MM.1S (cell line): Measurements from ENCODE around the gene C9orf57.

Experiments used
- DNase-seq: peaks from one replicate; pipeline ENCODE4 v3.0.0-alpha.2; 2015
- H2AFZ ChIP-seq: fragments of 300-600 bp; sonication (generic); 2 replicates; pipeline ENCODE4 v1.6.0; 2016; ENCODE audit warnings: antibody characterized with exemption, low read length
- H3F3A ChIP-seq: fragments of 300-600 bp; sonication (generic); 2 replicates; pipeline ENCODE4 v1.6.1; 2016; ENCODE audit warnings: mild to moderate bottlenecking, antibody characterized with exemption, low read length, moderate library complexity, mixed read lengths; ENCODE audit not compliant: insufficient read depth
- H3K27ac ChIP-seq: fragments of 300-600 bp; sonication (generic); 2 replicates; pipeline ENCODE4 v1.5.1; 2016; ENCODE audit warnings: mild to moderate bottlenecking, low read length
- H3K27me3 ChIP-seq: fragments of 300-600 bp; sonication (generic); replicated peaks from 2 replicates; pipeline ENCODE4 v1.6.0; 2016; ENCODE audit warnings: low read length; ENCODE audit not compliant: insufficient read depth
- H3K36me3 ChIP-seq: fragments of 300-600 bp; sonication (generic); replicated peaks from 2 replicates; pipeline ENCODE4 v1.6.1; 2016; ENCODE audit warnings: mild to moderate bottlenecking, low read length, mixed read lengths; ENCODE audit not compliant: insufficient read depth
- H3K4me1 ChIP-seq: fragments of 300-600 bp; sonication (generic); 2 replicates; pipeline ENCODE4 v1.6.1; 2016; ENCODE audit warnings: low read length, mixed read lengths
- H3K4me2 ChIP-seq: fragments of 300-600 bp; sonication (generic); 2 replicates; pipeline ENCODE4 v1.6.0; 2016; ENCODE audit warnings: low read depth, low read length
- H3K4me3 ChIP-seq: fragments of 300-600 bp; sonication (generic); 2 replicates; pipeline ENCODE4 v1.5.1; 2016; ENCODE audit warnings: low read length, mixed read lengths
- H3K79me2 ChIP-seq: fragments of 300-600 bp; sonication (generic); 2 replicates; pipeline ENCODE4 v1.6.1; 2016; ENCODE audit warnings: mixed run types, low read length, mixed read lengths
- H3K9ac ChIP-seq: fragments of 300-600 bp; sonication (generic); 2 replicates; pipeline ENCODE4 v1.6.1; 2016; ENCODE audit warnings: low read length, mixed read lengths
- H3K9me2 ChIP-seq: fragments of 300-600 bp; sonication (generic); replicated peaks from 2 replicates; pipeline ENCODE4 v1.6.1; 2016; ENCODE audit warnings: mild to moderate bottlenecking, low read length, mixed read lengths; ENCODE audit not compliant: insufficient read depth
- H3K9me3 ChIP-seq: fragments of 300-600 bp; sonication (generic); replicated peaks from 2 replicates; pipeline ENCODE4 v1.6.1; 2016; ENCODE audit warnings: mild to moderate bottlenecking, low read length, mixed read lengths; ENCODE audit not compliant: insufficient read depth
- H4K20me1 ChIP-seq: fragments of 300-600 bp; sonication (generic); 2 replicates; pipeline ENCODE4 v1.6.1; 2016; ENCODE audit warnings: mild to moderate bottlenecking, low read length, moderate library complexity, mixed read lengths; ENCODE audit not compliant: insufficient read depth
- CTCF ChIP-seq: fragments of 300-600 bp; sonication (generic); IDR thresholded peaks from 2 replicates; pipeline ENCODE4 v1.5.1; 2016; ENCODE audit warnings: antibody characterized with exemption, low read length, mixed read lengths
- EZH2 ChIP-seq: fragments of 300-600 bp; sonication (generic); optimal IDR thresholded peaks from 2 replicates; pipeline ENCODE3; 2017; ENCODE audit warnings: low read depth, mild to moderate bottlenecking, antibody characterized with exemption, low read length, mixed read lengths
- EZH2phosphoT487 ChIP-seq: fragments of 300-600 bp; sonication (generic); IDR thresholded peaks from 2 replicates; pipeline ENCODE4 v1.6.1; 2018; ENCODE audit warnings: antibody characterized with exemption, low read length

The C9orf57 gene

GRCh38 chr9:72044095-72044494 is 16.3 kb downstream of the C9orf57 start:
- H4K20me1 ChIP-seq, result no peaks in the 10 kb centered on the region
- H3K9ac ChIP-seq, result no peak overlapping the region
- H2AFZ ChIP-seq, result no peak overlapping the region
- H3K79me2 ChIP-seq, result no peaks in the 10 kb centered on the region
- H3K4me2 ChIP-seq, result no peak overlapping the region
- H3F3A ChIP-seq, result no peaks in the 10 kb centered on the region
- no peak overlapping the region for H3K27ac ChIP-seq
- no peaks in the 10 kb centered on the region for H3K27me3 ChIP-seq
- 0 out of 2 replicates have a peak, but pooled peaks cover 6% of the 10 kb centered on the region for H3K4me1 ChIP-seq
- no peak for DNase-seq
- TF ChIP-seq CTCF (no peak), EZH2 (no peak), EZH2phosphoT487 (no peak)
- H3K36me3 ChIP-seq, result no peaks in the 10 kb centered on the region
- no peak overlapping the region for H3K4me3 ChIP-seq
- no peaks in the 10 kb centered on the region for H3K9me2 ChIP-seq
- no peaks in the 10 kb centered on the region for H3K9me3 ChIP-seq

GRCh38 chr9:72043576-72043975 is 16.8 kb downstream of the C9orf57 start:
- H2AFZ ChIP-seq, result no peak overlapping the region
- H3K9me2 ChIP-seq, result no peaks in the 10 kb centered on the region
- H3K4me1 ChIP-seq, result 0 out of 2 replicates have a peak, but pooled peaks cover 7% of the 10 kb centered on the region
- H3K9ac ChIP-seq, result no peak overlapping the region
- no peaks in the 10 kb centered on the region for H3K79me2 ChIP-seq
- no peaks in the 10 kb centered on the region for H3F3A ChIP-seq
- no peak for DNase-seq
- TF ChIP-seq EZH2, result no peak
- no peak for TF ChIP-seq EZH2phosphoT487
- no peak for TF ChIP-seq CTCF
- H3K4me3 ChIP-seq, result no peak overlapping the region
- no peaks in the 10 kb centered on the region for H3K36me3 ChIP-seq
- H3K27me3 ChIP-seq, result no peaks in the 10 kb centered on the region
- H4K20me1 ChIP-seq, result no peaks in the 10 kb centered on the region
- H3K9me3 ChIP-seq, result no peaks in the 10 kb centered on the region
- H3K27ac ChIP-seq, result no peak overlapping the region
- H3K4me2 ChIP-seq, result no peak overlapping the region

GRCh38 chr9:72042928-72043327 is 17.5 kb downstream of the C9orf57 start:
- 0 out of 2 replicates have a peak, but pooled peaks cover 7% of the 10 kb centered on the region for H3K4me1 ChIP-seq
- no peaks in the 10 kb centered on the region for H3K9me2 ChIP-seq
- H3K9me3 ChIP-seq, result no peaks in the 10 kb centered on the region
- H4K20me1 ChIP-seq, result no peaks in the 10 kb centered on the region
- H3K27me3 ChIP-seq, result no peaks in the 10 kb centered on the region
- H3K27ac ChIP-seq, result no peak overlapping the region
- H3K9ac ChIP-seq, result no peak overlapping the region
- no peak for TF ChIP-seq EZH2
- TF ChIP-seq EZH2phosphoT487, result no peak
- TF ChIP-seq CTCF, result no peak
- no peak for DNase-seq
- H3K4me3 ChIP-seq, result no peak overlapping the region
- H3K4me2 ChIP-seq, result no peak overlapping the region
- no peaks in the 10 kb centered on the region for H3K79me2 ChIP-seq
- H3F3A ChIP-seq, result no peaks in the 10 kb centered on the region
- no peak overlapping the region for H2AFZ ChIP-seq
- H3K36me3 ChIP-seq, result no peaks in the 10 kb centered on the region

- no peak overlapping the region for H3K9ac ChIP-seq
- no peaks in the 10 kb centered on the region for H4K20me1 ChIP-seq
- 0 out of 2 replicates have a peak, but pooled peaks cover 7% of the 10 kb centered on the region for H3K4me1 ChIP-seq
- no peaks in the 10 kb centered on the region for H3K9me3 ChIP-seq
- H3K4me2 ChIP-seq, result no peak overlapping the region
- H3K9me2 ChIP-seq, result no peaks in the 10 kb centered on the region
- no peaks in the 10 kb centered on the region for H3K36me3 ChIP-seq
- H3K79me2 ChIP-seq, result no peaks in the 10 kb centered on the region
- no peaks in the 10 kb centered on the region for H3F3A ChIP-seq
- TF ChIP-seq EZH2 (no peak), EZH2phosphoT487 (no peak), CTCF (no peak)
- no peak overlapping the region for H3K27ac ChIP-seq
- no peaks in the 10 kb centered on the region for H3K27me3 ChIP-seq
- H3K4me3 ChIP-seq, result no peak overlapping the region
- H2AFZ ChIP-seq, result no peak overlapping the region
- DNase-seq, result no peak
Measured at GRCh38 chr9:72041775-72042194, 18.6 kb downstream of the C9orf57 start.
